LoVo (cell line): ENCODE measurements around the gene LAIR2.
"Not testable (repeated sequence)": the region's sequence is repeated elsewhere in the genome, so short reads cannot be mapped to it uniquely, and the experiment has no call there.

ENCODE experiments used
- DNase-seq: peaks from one replicate; pipeline ENCODE4 v3.0.0-alpha.2; 2016; ENCODE audit warnings: low spot score

Gene LAIR2

DNA sequence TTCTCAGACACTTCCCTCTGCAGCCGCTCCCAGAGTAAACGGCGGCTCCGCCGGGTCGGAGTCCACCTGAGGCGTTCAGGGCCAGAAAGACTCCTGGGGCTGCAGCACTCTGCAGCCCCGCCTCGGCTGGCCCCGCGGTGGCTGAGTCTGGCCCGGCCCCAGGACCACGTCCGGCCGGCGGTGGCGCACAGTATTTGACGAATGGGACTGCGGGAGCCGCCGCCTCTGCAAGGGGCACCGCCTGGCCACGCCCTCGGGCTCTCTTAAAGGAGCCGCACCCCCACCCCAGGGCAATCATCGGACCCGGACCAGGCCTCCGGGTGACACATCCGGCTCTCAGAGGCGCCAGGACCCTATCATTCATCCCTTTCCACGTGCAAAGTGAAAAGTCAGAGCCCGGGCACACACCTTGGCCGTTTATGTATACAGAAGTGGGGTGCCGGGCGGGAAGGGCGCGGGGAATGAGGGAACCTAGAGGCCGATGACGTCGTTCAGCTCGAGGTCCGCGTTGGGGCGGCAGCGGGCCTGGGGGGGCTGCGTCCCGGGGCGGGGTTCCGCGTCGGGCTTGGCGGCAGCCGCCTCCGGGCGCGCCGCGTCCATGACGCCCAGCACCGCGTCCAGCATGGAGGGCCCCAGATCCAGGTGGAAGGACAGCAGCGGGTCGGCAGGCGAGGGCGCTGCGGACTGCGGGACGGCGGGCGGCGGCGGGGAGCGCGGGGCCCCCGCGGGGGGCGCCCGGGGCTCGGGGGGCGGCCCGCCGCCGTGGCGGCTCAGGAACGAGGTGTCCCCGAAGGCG is 37.8 kb upstream of the LAIR2 start:
- DNase-seq: peak; percentile 91

GRCh38 chr19:54465426-54466109 is 37.1 kb upstream of the LAIR2 start:
- DNase-seq: no peak

DNA sequence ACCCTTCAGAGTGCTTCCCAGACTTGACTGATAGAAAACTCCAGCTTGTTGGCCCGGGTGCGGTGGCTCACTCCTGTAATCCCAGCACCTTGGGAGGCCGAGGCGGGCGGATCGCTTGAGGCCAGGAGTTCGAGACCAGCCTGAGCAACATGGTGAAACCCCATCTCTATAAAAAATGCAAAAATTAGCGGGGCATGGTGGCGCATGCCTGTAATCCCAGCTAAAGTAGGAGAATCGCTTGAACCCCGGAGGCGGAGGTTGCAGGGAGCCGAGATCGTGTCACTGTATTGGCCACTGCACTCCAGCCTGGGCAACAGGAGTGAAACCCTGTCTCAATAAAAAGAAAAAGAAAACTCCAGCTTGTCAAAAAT is 36.5 kb upstream of the LAIR2 start:
- not testable (repeated sequence) for DNase-seq

- no peak for DNase-seq
Observed at GRCh38 chr19:54469496-54469934, 33.1 kb upstream of the LAIR2 start.

GRCh38 chr19:54470276-54470887 is 32.2 kb upstream of the LAIR2 start:
- DNase-seq: no peak

DNA sequence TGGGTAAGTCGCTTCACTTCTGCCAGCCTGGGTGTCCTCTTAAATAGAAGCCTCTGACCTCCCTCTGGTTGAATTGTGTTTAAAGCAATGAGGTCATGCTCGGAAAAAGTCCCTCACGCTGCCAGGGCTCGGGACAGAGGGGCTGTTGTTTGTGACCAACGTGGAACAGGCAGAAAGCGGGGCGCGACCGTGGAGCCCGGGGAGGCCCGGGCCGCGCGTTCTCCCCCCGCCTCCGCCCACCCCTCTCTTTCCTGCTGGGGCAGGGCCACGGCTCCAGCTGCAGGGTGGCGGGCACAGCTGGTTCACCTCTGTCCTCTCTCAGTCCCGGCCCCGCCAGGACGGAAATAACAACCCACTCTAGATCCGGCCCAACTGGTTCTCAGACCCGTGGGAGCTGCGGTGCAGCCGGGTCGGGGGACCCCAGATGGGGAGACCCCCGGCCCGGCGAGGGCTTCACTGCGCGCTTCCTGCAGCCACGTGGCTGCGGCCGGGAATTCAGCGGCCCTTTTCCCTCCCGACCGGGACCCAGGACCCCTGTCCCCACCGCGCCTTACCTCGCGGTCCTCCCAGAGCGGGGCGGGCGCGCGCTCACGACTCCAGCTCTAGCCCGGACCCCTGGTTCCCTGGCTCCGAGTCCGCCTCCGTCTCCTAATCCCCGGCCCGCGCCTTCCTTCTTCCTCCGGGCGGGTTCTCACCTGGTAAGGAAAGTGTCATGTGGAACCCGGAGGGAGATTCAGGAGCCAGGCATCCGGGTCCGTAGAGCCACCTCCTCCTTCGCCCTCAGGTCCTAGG is 31.4 kb upstream of the LAIR2 start:
- peak; percentile 28 for DNase-seq

GRCh38 chr19:54473071-54473891 is 29.4 kb upstream of the LAIR2 start, which contains the start of gene CDC42EP5:
CDC42EP5 (minus strand) TSS chr19:54473296; CDS start chr19:54465547, 7,749 bp downstream.
- no peak for DNase-seq

DNA sequence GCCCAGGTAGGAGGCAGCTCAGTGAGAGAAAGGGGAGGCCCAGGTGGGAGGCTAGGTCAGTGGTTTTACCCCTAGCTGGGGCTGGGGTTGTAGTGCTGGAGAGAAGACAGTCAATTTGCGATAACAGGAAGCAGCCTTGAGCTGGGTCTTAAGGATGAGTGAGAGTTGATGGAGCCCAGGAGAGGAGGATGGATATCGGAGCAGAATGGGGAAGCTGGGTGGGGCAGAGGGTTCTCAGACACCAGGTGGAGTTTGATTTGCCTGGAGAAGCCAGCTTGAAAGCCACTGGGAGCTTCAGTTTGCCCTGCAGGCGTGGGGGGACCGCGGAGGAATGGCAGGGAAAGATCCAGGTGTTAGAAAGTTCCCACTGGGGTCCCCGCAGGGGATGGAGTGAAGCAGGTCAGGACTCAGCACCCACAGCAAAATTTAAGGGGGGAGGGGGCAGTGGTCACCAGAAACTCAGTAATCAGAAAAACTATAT is 28.7 kb upstream of the LAIR2 start:
- no peak for DNase-seq

GRCh38 chr19:54475706-54476105 is 26.9 kb upstream of the LAIR2 start:
- DNase-seq: no peak

DNA sequence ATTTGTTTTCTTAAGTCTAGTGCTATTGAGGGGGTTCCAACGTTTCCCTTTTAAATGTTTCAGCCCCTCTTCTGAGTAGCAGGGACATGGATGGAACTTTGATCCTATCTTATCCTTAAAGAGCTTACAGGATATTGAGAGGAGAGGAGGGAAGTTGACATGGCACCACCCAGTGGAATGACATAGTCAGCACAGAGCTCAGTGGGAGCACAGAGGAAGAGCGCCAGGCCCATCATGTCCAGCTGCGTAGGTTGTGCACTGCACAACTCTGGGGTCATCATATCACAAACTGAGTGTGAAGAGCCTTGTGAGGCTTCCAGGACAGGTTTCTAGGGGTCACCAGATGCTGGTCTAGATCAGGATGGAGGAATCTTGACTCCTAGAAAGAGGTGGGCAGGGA is 25.0 kb upstream of the LAIR2 start:
- no peak for DNase-seq

DNA sequence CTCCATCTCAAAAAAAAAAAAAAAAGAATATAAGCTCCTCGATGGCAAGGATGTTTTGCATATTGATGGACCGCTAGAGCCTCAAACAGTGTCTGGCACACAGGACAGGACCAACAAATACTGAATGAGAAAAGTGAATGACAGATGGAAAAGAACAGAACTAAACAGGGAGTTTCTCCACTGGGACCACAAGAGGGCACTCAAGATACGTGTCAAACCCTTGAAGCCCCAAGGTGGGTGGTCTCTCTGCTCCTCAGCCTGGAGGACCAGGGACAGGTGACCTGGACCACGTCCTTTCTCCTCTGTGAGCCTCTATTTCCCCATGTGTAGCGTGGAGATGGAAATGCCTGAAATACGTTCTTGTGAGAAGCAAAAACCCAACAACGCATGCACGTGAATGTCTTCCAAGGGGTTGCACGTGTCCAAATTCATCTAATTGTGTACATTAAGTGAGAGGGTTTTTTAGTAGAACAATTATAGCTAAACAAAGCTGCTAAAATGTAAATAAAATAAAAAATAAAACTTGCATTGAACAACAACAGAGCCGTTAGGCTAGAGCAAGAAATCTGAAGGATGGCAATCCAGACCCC is 23.9 kb upstream of the LAIR2 start:
- no peak for DNase-seq

- DNase-seq: no peak
Observed at GRCh38 chr19:54480051-54480450, 22.6 kb upstream of the LAIR2 start.

- no peak for DNase-seq
Observed at GRCh38 chr19:54481326-54481930, 21.2 kb upstream of the LAIR2 start.

DNA sequence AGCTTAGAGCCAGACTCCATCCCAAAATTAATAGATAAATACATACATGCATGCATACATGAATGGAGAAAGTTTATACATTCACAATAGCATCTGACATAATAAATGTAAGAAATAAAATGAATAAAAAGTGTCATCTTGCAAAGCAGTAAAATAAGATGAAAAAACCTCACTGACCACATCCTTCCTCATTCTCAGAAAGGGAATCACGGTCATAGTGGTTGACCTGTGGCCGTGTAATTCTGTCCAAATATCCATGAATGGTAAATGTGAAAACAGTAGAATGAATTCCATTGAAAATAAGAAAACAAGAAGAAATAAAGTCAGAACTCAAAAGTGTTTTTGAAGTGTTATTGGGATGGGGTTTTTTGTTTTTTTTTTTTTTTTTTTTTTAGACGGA is 19.7 kb upstream of the LAIR2 start:
- no peak for DNase-seq

- DNase-seq: no peak
Observed at GRCh38 chr19:54484451-54484850, 18.2 kb upstream of the LAIR2 start.

- no peak for DNase-seq
Observed at GRCh38 chr19:54485851-54486250, 16.8 kb upstream of the LAIR2 start.

DNA sequence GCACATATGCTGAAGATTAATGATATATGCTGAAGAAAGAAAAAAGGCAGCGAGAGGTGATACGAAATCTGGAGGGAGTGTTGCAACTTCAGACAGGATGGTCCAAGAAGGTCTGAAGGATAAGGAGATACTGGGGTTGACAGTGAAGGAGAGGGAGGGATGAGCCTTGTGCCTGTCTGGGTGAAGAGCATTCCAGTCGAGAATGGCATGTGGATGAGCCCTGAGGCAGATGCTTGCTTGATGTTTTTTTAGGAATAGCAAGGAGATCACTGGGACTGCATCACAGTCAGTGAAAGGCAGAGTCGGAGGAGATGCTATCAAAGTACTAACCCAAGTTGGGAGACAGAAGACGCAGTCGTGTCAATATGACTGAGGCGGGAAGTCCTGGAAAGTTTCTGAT is 13.3 kb upstream of the LAIR2 start:
- DNase-seq: no peak

- no peak for DNase-seq
Observed at GRCh38 chr19:54489766-54490165, 12.9 kb upstream of the LAIR2 start.

DNA sequence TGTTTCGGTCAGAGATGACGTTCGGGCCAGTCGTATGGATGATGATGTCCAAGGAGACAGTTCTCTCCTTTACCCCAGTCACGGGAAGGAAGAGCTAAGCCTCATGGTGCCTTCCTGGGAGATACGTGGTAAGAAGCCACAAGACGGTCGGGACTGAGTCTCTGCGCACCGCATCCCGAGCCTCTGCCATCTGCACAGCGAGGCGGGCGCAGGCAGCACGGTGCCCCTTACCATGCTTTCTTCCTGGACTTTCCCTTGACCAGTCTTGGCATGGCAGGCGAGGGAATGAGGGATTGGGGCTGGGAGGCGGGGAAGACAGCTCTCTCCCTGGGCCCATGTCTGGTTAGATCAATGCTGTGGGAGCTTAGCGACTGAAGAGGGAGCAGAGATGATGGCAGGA is 10.1 kb upstream of the LAIR2 start:
- no peak for DNase-seq

DNA sequence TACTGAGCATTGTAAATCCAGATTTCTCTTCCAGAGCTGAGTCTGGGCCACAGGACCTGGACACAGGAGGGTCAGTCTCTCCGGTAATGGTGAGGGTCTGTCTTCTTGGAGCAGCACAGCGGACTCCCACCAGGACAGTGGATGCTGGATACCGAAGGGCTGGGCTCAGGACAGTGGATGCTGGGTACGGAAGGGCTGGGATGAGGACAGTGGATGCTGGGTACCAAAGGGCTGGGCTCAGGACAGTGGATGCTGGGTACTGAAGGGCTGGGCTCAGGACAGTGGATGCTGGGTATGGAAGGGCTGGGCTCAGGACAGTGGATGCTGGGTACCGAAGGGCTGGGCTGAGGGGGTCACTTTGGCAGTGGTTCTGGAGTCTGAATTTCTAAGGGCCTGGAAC is 9.6 kb upstream of the LAIR2 start:
- not testable (repeated sequence) for DNase-seq
